IMR-90 (cell line): ENCODE measurements around the gene ADAMTS6. TPM values are rescaled to one million over a fixed set of nuclear protein-coding genes. Genes with fewer than 3 reads are reported as not detected.

Source experiments
- ATAC-seq: fragments of 200-7000 bp; cut with Tn5 transposase; 2 replicates; pipeline ENCODE4 v1.9.1; 2020; ENCODE audit warnings: low read depth, mild to moderate bottlenecking, moderate library complexity
- BruUV-seq: library from RNA; stranded (reverse); fragments of 400-500 nt; replicated peaks from 2 replicates; lab custom pipeline; 2021; lab: Mats Ljungman, UMichigan
- CTCF ChIA-PET: fragments of 300-600 bp; formaldehyde crosslinking; extraction: SDS; loops from one replicate; lab custom pipeline; 2021; ENCODE audit warnings: antibody characterized with exemption; lab: Yijun Ruan, JAX
- POLR2A ChIA-PET: fragments of 300-600 bp; sonication (Branson Sonifier 250); formaldehyde crosslinking; loops from one replicate; lab custom pipeline; 2022; ENCODE audit warnings: antibody characterized with exemption; ENCODE audit not compliant: unreplicated experiment; lab: Charles Lee
- DNase-seq: peaks from one replicate; pipeline ENCODE4 v3.0.0; 2013
- H2AFZ ChIP-seq: replicated peaks from 2 replicates; pipeline ENCODE3; 2013; ENCODE audit warnings: low read length, mild to moderate bottlenecking; ENCODE audit not compliant: poor library complexity
- H2AK5ac ChIP-seq: 2 replicates; pipeline ENCODE4 v1.6.1; 2013; ENCODE audit warnings: low read depth, low read length, inconsistent platforms
- H2AK9ac ChIP-seq: replicated peaks from 2 replicates; pipeline ENCODE3; 2013; ENCODE audit warnings: mild to moderate bottlenecking, low read depth, low read length, moderate library complexity; ENCODE audit not compliant: poor library complexity
- H2BK120ac ChIP-seq: 2 replicates; pipeline ENCODE4 v1.6.1; 2013; ENCODE audit warnings: low read depth, low read length, inconsistent platforms
- H2BK15ac ChIP-seq: 3 replicates; pipeline ENCODE4 v1.6.1; 2013; ENCODE audit warnings: low read depth, low read length, inconsistent platforms
- H2BK20ac ChIP-seq: 2 replicates; pipeline ENCODE4 v1.6.1; 2013; ENCODE audit warnings: low read depth, mild to moderate bottlenecking, inconsistent platforms, low read length, moderate library complexity
- H2BK5ac ChIP-seq: 2 replicates; pipeline ENCODE4 v1.6.1; 2013; ENCODE audit warnings: mild to moderate bottlenecking, low read depth, low read length, inconsistent platforms; ENCODE audit not compliant: poor library complexity, severe bottlenecking
- H3K14ac ChIP-seq: replicated peaks from 2 replicates; pipeline ENCODE4 v1.6.1; 2013; ENCODE audit warnings: low read depth, low read length, inconsistent platforms
- H3K18ac ChIP-seq: 2 replicates; pipeline ENCODE4 v1.6.1; 2013; ENCODE audit warnings: low read depth, low read length, control low read depth
- H3K23ac ChIP-seq: 2 replicates; pipeline ENCODE4 v1.6.1; 2013; ENCODE audit warnings: low read depth, low read length, inconsistent platforms
- H3K27ac ChIP-seq: 2 replicates; pipeline ENCODE4 v1.5.1; 2013; ENCODE audit warnings: mild to moderate bottlenecking, control low read depth, low read length; ENCODE audit not compliant: insufficient read depth
- H3K27me3 ChIP-seq: 2 replicates; pipeline ENCODE4 v1.6.1; 2013; ENCODE audit warnings: low read length; ENCODE audit not compliant: control insufficient read depth, insufficient read depth
- H3K36me3 ChIP-seq: 2 replicates; pipeline ENCODE4 v1.6.1; 2013; ENCODE audit warnings: low read length, mixed read lengths; ENCODE audit not compliant: control insufficient read depth, insufficient read depth
- H3K4ac ChIP-seq: 2 replicates; pipeline ENCODE4 v1.6.1; 2013; ENCODE audit warnings: low read depth, low read length, inconsistent platforms
- H3K4me1 ChIP-seq: 2 replicates; pipeline ENCODE4 v1.6.1; 2013; ENCODE audit warnings: low read length, mixed read lengths; ENCODE audit not compliant: control insufficient read depth, insufficient read depth
- H3K4me2 ChIP-seq: 2 replicates; pipeline ENCODE4 v1.6.1; 2013; ENCODE audit warnings: low read depth, mild to moderate bottlenecking, control low read depth, low read length, moderate library complexity
- H3K4me3 ChIP-seq: 2 replicates; pipeline ENCODE4 v1.5.1; 2013; ENCODE audit warnings: low read depth, mild to moderate bottlenecking, control low read depth, low read length, moderate library complexity; ENCODE audit not compliant: insufficient read depth
- H3K56ac ChIP-seq: 2 replicates; pipeline ENCODE4 v1.6.1; 2013; ENCODE audit warnings: low read length, inconsistent platforms; ENCODE audit not compliant: insufficient read depth; ENCODE audit errors: extremely low read depth
- H3K79me1 ChIP-seq, 2 experiments: 2 replicates each; pipeline ENCODE4 v1.6.1; 2013; ENCODE audit warnings: low read length in 2 of 2, inconsistent platforms in 1 of 2, low read depth in 1 of 2
- H3K9ac ChIP-seq: 2 replicates; pipeline ENCODE4 v1.6.1; 2013; ENCODE audit warnings: low read depth, low read length, control low read depth
- H3K9me1 ChIP-seq: 2 replicates; pipeline ENCODE4 v1.6.1; 2013; ENCODE audit warnings: low read length, inconsistent platforms; ENCODE audit not compliant: insufficient read depth
- H3K9me3 ChIP-seq: 2 replicates; pipeline ENCODE4 v1.6.1; 2013; ENCODE audit warnings: low read length; ENCODE audit not compliant: control insufficient read depth, insufficient read depth
- H4K20me1 ChIP-seq: 2 replicates; pipeline ENCODE4 v1.6.1; 2013; ENCODE audit warnings: low read length, inconsistent platforms; ENCODE audit not compliant: insufficient read depth
- H4K5ac ChIP-seq: 2 replicates; pipeline ENCODE4 v1.6.1; 2013; ENCODE audit warnings: mild to moderate bottlenecking, low read depth, low read length, control low read depth
- H4K8ac ChIP-seq, 2 experiments: 2 replicates each; pipeline ENCODE4 v1.6.1; 2013; ENCODE audit warnings: low read depth in 2 of 2, low read length in 2 of 2, control low read depth in 1 of 2, inconsistent platforms in 1 of 2
- H4K91ac ChIP-seq: 2 replicates; pipeline ENCODE4 v1.6.1; 2013; ENCODE audit warnings: low read depth, low read length, inconsistent platforms; ENCODE audit not compliant: insufficient read depth
- CEBPB ChIP-seq: IDR thresholded peaks from 2 replicates; pipeline ENCODE4 v1.6.1; 2012; ENCODE audit warnings: low read depth, low read length, improper control_type of control experiment
- CTCF ChIP-seq: conservative IDR thresholded peaks from 2 replicates; pipeline ENCODE4 v1.5.1; 2012; ENCODE audit warnings: mild to moderate bottlenecking, low read depth, low read length, improper control_type of control experiment
- MAFK ChIP-seq: IDR thresholded peaks from 2 replicates; pipeline ENCODE4 v1.6.1; 2012; ENCODE audit warnings: low read depth, low read length, improper control_type of control experiment
- RFX5 ChIP-seq: IDR thresholded peaks from 2 replicates; pipeline ENCODE4 v1.8.0; 2012; ENCODE audit warnings: low read depth, mild to moderate bottlenecking, low read length, moderate library complexity
- WGBS, 2 experiments: methylation state at CpG; one replicate each; pipeline versions ENCODE4 v1.1.5 to v1.1.7; 2013; ENCODE audit warnings: missing lambda C conversion rate in 2 of 2; ENCODE audit not compliant: insufficient read length in 1 of 2; ENCODE audit errors: extremely low coverage in 2 of 2; 5-methylcytosine and 5-hydroxymethylcytosine counted together
- dilution Hi-C: fragments of 300-500 bp; cut with HindIII; formaldehyde crosslinking; loops from one replicate; pipeline ENCODE4 v1.14.3; 2018; ENCODE audit warnings: low sequenced_read_pairs; ENCODE audit not compliant: unreplicated experiment
- in situ Hi-C: fragments of 300-500 bp; cut with MboI; formaldehyde crosslinking; loops from 3 replicates; pipeline ENCODE4 v1.14.3; 2019; ENCODE audit warnings: low sequenced_read_pairs, inconsistent platforms, mixed read lengths
- intact Hi-C: fragments of 100-400 bp; cut with micrococcal nuclease; formaldehyde crosslinking; loops from 2 replicates; pipeline ENCODE4 v1.10.0; 2022
- polyA plus RNA-seq, 3 experiments: library from polyadenylated mRNA; depleted of rRNA; stranded (reverse); fragments of >200 nt; gene quantifications; 2 replicates each; pipeline ENCODE4 v1.2.3, GENCODE V29; 2012; ENCODE audit warnings: low replicate concordance in 1 of 3
- total RNA-seq: library from RNA; depleted of rRNA; stranded (reverse); fragments of >200 nt; gene quantifications from 2 replicates; pipeline ENCODE4 v1.2.3, GENCODE V29; 2012

Gene ADAMTS6
- total and polyA plus RNA-seq, 2 of the 4 experiments (the other 2 are of a cell fraction), result 23.9 to 173 TPM

GRCh38 chr5:65327582-65327981 is 154.1 kb downstream of the ADAMTS6 start:
- Histone ChIP-seq H3K4me3 (no peak overlapping the region), H3K36me3 (no peaks in the 10 kb centered on the region), H2BK120ac (no peak overlapping the region), H3K56ac (no peak overlapping the region), H4K8ac (no peak overlapping the region), H3K9me3 (no peaks in the 10 kb centered on the region), H3K79me1 (peaks cover 0 to 3% of the 10 kb centered on the region in 2 experiments; a peak in 2 of 4 replicates), H4K20me1 (no peaks in the 10 kb centered on the region), H2BK20ac (no peak overlapping the region), H2AFZ (no peak overlapping the region), H3K27ac (no peak overlapping the region), H2AK5ac (no peak overlapping the region), H2BK5ac (peak overlapping the region; percentile 11), H3K14ac (no peak overlapping the region), H3K4me1 (peaks cover 7% of the 10 kb centered on the region), H2BK15ac (no peak overlapping the region), H3K4ac (no peak overlapping the region), H3K23ac (no peak overlapping the region), H4K91ac (no peak overlapping the region), H3K4me2 (peak overlapping the region; percentile 19; the same call in 1 of the 2 replicates), H3K9ac (no peak overlapping the region), H4K5ac (no peak overlapping the region), H2AK9ac (no peak overlapping the region), H3K9me1 (0 out of 2 replicates have a peak, but pooled peaks cover 2% of the 10 kb centered on the region), H3K27me3 (no peaks in the 10 kb centered on the region), H3K18ac (no peak overlapping the region)
- ChIA-PET POLR2A (interaction anchor here (0.6 kb wide), 1 partner anchor 11 kb away, joined by 3 read pairs; no protein-coding TSS in a partner anchor), CTCF (interaction anchor here (0.7 kb wide), 1 partner anchor 22 kb away, joined by 3 read pairs; no protein-coding TSS in a partner anchor)
- WGBS, 2 experiments, result no CpG with 5 or more reads among the region's 1 CpG
- BruUV-seq, result no TSS peak
- TF ChIP-seq CTCF (no peak), RFX5 (no peak), MAFK (peak; percentile 78), CEBPB (peak; percentile 54; the same call in 1 of the 2 replicates)
- intact Hi-C loops (no loop called here), dilution Hi-C loops (no loop called here), in situ Hi-C loops (no loop called here)
- DNase-seq, result peak; percentile 77
- no peak for ATAC-seq
